Thymus (tissue), 11 donors: Measurements from ENCODE around the gene TXNRD2. TPM values are rescaled to one million over a fixed set of nuclear protein-coding genes. Genes with fewer than 3 reads are reported as not detected.
A peak's percentile ranks its signal among the peaks of the same experiment; 100 is the strongest.

Experiments used
- DNase-seq, 9 donors: peaks; one replicate each; pipeline ENCODE4 v3.0.0-alpha.2; 2013; ENCODE audit warnings: low spot score in 9 of 9, low read depth in 6 of 9, missing footprints in 1 of 9
- H3K27ac ChIP-seq, 2 donors: one replicate each; pipeline ENCODE4 v1.5.1; 2013; ENCODE audit warnings: control low read depth in 1 of 2, low read depth in 1 of 2, low read length in 1 of 2, mild to moderate bottlenecking in 1 of 2, moderate library complexity in 1 of 2
- H3K27me3 ChIP-seq, 2 donors: one replicate each; pipeline ENCODE4 v1.5.1; 2013; ENCODE audit warnings: low read length in 1 of 2; ENCODE audit not compliant: control insufficient read depth in 2 of 2, insufficient read depth in 1 of 2
- H3K36me3 ChIP-seq, 2 donors: one replicate each; pipeline ENCODE4 v1.5.1; 2013; ENCODE audit warnings: low read length in 1 of 2, mild to moderate bottlenecking in 1 of 2, moderate library complexity in 1 of 2; ENCODE audit not compliant: control insufficient read depth in 2 of 2, insufficient read depth in 2 of 2
- H3K4me1 ChIP-seq, 2 donors: one replicate each; pipeline ENCODE4 v1.5.1; 2013; ENCODE audit warnings: low read length in 2 of 2; ENCODE audit not compliant: control insufficient read depth in 2 of 2, insufficient read depth in 2 of 2
- H3K4me3 ChIP-seq, 2 donors: one replicate each; pipeline ENCODE4 v1.5.1; 2013; ENCODE audit warnings: low read length in 2 of 2, control low read depth in 1 of 2, mild to moderate bottlenecking in 1 of 2
- H3K9me3 ChIP-seq, 2 donors: one replicate each; pipeline ENCODE4 v1.5.1; 2013; ENCODE audit warnings: low read length in 1 of 2, mild to moderate bottlenecking in 1 of 2; ENCODE audit not compliant: control insufficient read depth in 2 of 2, insufficient read depth in 1 of 2
- WGBS: extraction: QIAGEN DNeasy Blood & Tissue Kit; methylation state at CpG from one replicate; pipeline ENCODE4 v1.1.7; 2013; 5-methylcytosine and 5-hydroxymethylcytosine counted together
- polyA plus RNA-seq: library from polyadenylated mRNA; stranded (reverse); fragments of 200-250 nt; gene quantifications from one replicate; pipeline ENCODE4 v1.2.3, GENCODE V29; 2013
- total RNA-seq: library from RNA; stranded (reverse); fragments of 120-200 nt; gene quantifications from one replicate; pipeline ENCODE4 v1.2.4, GENCODE V29; 2013
- donor health status: healthy.

The TXNRD2 gene
- total and polyA plus RNA-seq, 2 donors: 10.1 to 24.2 TPM

GRCh38 chr22:19847345-19847632 is 94.3 kb downstream of the TXNRD2 start:
- H3K9me3 ChIP-seq: peaks cover 0 to 11% of the 10 kb centered on the region in 2 donors
- H3K4me3 ChIP-seq: no peak overlapping the region
- H3K27me3 ChIP-seq: no peaks in the 10 kb centered on the region

GRCh38 chr22:19846620-19847344 is 94.8 kb downstream of the TXNRD2 start:
- WGBS: 96% methylated on average over 9 of the region's 9 CpGs
- H3K27ac ChIP-seq: no peak overlapping the region
- H3K27me3 ChIP-seq: no peaks in the 10 kb centered on the region
- peaks cover 0 to 11% of the 10 kb centered on the region in 2 donors for H3K9me3 ChIP-seq
- DNase-seq: no peak
- H3K4me3 ChIP-seq: no peak overlapping the region
- H3K36me3 ChIP-seq: peaks cover 32 to 56% of the 10 kb centered on the region in 2 donors
- H3K4me1 ChIP-seq: peaks cover 27 to 78% of the 10 kb centered on the region in 2 donors

More at GRCh38 chr22:19847345-19847632, 94.3 kb downstream of the TXNRD2 start:
- H3K36me3 ChIP-seq: peaks cover 37 to 61% of the 10 kb centered on the region in 2 donors
- no peak overlapping the region for H3K27ac ChIP-seq
- DNase-seq: no peak
- 95% methylated on average over 2 of the region's 2 CpGs for WGBS
- H3K4me1 ChIP-seq: peaks cover 27 to 83% of the 10 kb centered on the region in 2 donors

GRCh38 chr22:19845054-19845722 is 96.4 kb downstream of the TXNRD2 start:
- peaks cover 27 to 63% of the 10 kb centered on the region in 2 donors for H3K4me1 ChIP-seq
- no peaks in the 10 kb centered on the region for H3K27me3 ChIP-seq
- H3K9me3 ChIP-seq: peaks cover 0 to 11% of the 10 kb centered on the region in 2 donors
- H3K4me3 ChIP-seq: no peak overlapping the region
- WGBS: 69% methylated on average over 8 of the region's 8 CpGs
- peaks cover 16 to 40% of the 10 kb centered on the region in 2 donors for H3K36me3 ChIP-seq
- peak in 7 of 9 donors; percentile 44 to 84 (median 56) for DNase-seq
- peak overlapping the region; percentile 55 to 83 for H3K27ac ChIP-seq

GRCh38 chr22:19844377-19845053 is 97.1 kb downstream of the TXNRD2 start:
- peak overlapping the region; percentile 55 to 83 for H3K27ac ChIP-seq
- peaks cover 27 to 58% of the 10 kb centered on the region in 2 donors for H3K4me1 ChIP-seq
- peaks cover 10 to 34% of the 10 kb centered on the region in 2 donors for H3K36me3 ChIP-seq
- no peak overlapping the region for H3K4me3 ChIP-seq
- WGBS: 23% methylated on average over 18 of the region's 18 CpGs
- peak in 4 of 9 donors; percentile 19 to 70 (median 40) for DNase-seq
- no peaks in the 10 kb centered on the region for H3K27me3 ChIP-seq
- peaks cover 0 to 11% of the 10 kb centered on the region in 2 donors for H3K9me3 ChIP-seq

- Histone ChIP-seq H3K4me1 (peaks cover 26 to 57% of the 10 kb centered on the region in 2 donors), H3K27ac (no peak overlapping the region), H3K9me3 (peaks cover 0 to 11% of the 10 kb centered on the region in 2 donors), H3K27me3 (no peaks in the 10 kb centered on the region), H3K4me3 (no peak overlapping the region), H3K36me3 (peaks cover 10 to 34% of the 10 kb centered on the region in 2 donors)
- WGBS: 74% methylated on average over 11 of the region's 11 CpGs
- no peak for DNase-seq
Observed at GRCh38 chr22:19843857-19844376, 97.7 kb downstream of the TXNRD2 start.

- DNase-seq: no peak
- 95% methylated on average over 27 of the region's 27 CpGs for WGBS
Observed at GRCh38 chr22:19843107-19843856, 98.3 kb downstream of the TXNRD2 start.

GRCh38 chr22:19842393-19843106 is 99.1 kb downstream of the TXNRD2 start:
- no peak overlapping the region for H3K4me3 ChIP-seq
- peaks cover 9 to 22% of the 10 kb centered on the region in 2 donors for H3K36me3 ChIP-seq
- no peak overlapping the region for H3K27ac ChIP-seq
- no peaks in the 10 kb centered on the region for H3K27me3 ChIP-seq
- peaks cover 0 to 11% of the 10 kb centered on the region in 2 donors for H3K9me3 ChIP-seq
- 95% methylated on average over 12 of the region's 12 CpGs for WGBS
- DNase-seq: no peak
- peaks cover 23 to 48% of the 10 kb centered on the region in 2 donors for H3K4me1 ChIP-seq

More at GRCh38 chr22:19843107-19843856, 98.3 kb downstream of the TXNRD2 start:
- Histone ChIP-seq H3K9me3 (peaks cover 0 to 11% of the 10 kb centered on the region in 2 donors), H3K4me3 (no peak overlapping the region), H3K4me1 (peaks cover 23 to 51% of the 10 kb centered on the region in 2 donors), H3K36me3 (peaks cover 10 to 28% of the 10 kb centered on the region in 2 donors), H3K27ac (no peak overlapping the region), H3K27me3 (no peaks in the 10 kb centered on the region)
